ENCODE data around the gene STK40.

The STK40 gene

DNA sequence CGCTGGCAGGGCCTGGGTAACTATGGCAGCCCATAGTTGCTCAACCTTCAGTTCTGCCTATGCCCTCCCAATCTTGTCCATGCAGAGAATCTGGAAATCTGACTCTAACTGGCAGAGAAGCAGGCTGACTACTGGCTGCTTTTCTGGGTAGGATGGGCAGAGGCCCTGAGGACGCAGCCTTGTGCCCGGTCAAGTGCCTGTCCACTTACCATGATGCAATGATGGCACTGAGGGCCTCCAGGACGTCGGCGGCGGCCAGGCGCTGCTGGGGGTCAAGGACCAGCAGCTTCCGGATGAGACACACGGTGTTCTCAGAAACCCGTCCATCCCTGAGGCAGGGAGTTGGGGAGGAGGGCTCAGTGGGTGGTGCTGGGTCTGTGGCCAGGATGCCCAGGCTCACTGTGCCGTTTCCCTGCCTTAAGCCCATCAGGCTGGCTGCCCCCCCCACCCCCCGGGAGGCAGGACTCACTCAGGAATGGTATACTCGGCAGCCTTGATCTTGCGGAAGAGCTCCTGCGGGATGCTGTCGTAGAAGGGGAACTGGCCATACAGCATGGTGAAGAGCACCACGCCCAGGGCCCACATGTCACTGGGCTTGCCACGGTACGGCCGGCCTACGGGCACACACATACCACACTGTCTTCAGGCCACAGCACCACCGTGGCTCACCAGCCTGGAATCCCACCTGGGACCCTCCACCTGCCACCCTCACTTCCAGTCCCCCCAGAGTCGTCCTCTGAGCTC, 41.9 kb downstream of the STK40 start:
- no peaks in the 10 kb centered on the region for H3K9me3 ChIP-seq (ENCODE audit: control insufficient read depth, insufficient read depth, low read depth, low read length)
- H3K36me3 ChIP-seq (ENCODE audit: control insufficient read depth, insufficient read depth, low read length) = peaks cover 83% of the 10 kb centered on the region
- no peak overlapping the region for H3K27ac ChIP-seq (ENCODE audit: low read depth, low read length)
- no peaks in the 10 kb centered on the region for H3K4me1 ChIP-seq (ENCODE audit: control insufficient read depth, insufficient read depth, low read length)
- H3K4me3 ChIP-seq (ENCODE audit: low read depth, low read length) = no peak overlapping the region
- no peaks in the 10 kb centered on the region for H3K27me3 ChIP-seq (ENCODE audit: control insufficient read depth, insufficient read depth, low read length)
- H3K9ac ChIP-seq (ENCODE audit: low read length) = no peak overlapping the region

- Histone ChIP-seq H3K4me1 (ENCODE audit: control insufficient read depth, insufficient read depth, low read length) (no peaks in the 10 kb centered on the region), H3K9me3 (ENCODE audit: control insufficient read depth, insufficient read depth, low read depth, low read length) (no peaks in the 10 kb centered on the region), H3K9ac (ENCODE audit: low read length) (no peak overlapping the region), H3K36me3 (ENCODE audit: control insufficient read depth, insufficient read depth, low read length) (peaks cover 71% of the 10 kb centered on the region), H3K4me3 (ENCODE audit: low read depth, low read length) (no peak overlapping the region), H3K27me3 (ENCODE audit: control insufficient read depth, insufficient read depth, low read length) (no peaks in the 10 kb centered on the region), H3K27ac (ENCODE audit: low read depth, low read length) (no peak overlapping the region)
These were observed 43.1 kb downstream of the STK40 start for GRCh38 chr1:36342426-36343185.

GRCh38 chr1:36341626-36342320, 44.0 kb downstream of the STK40 start:
- H3K36me3 ChIP-seq (ENCODE audit: control insufficient read depth, insufficient read depth, low read length) = peaks cover 64% of the 10 kb centered on the region
- no peak overlapping the region for H3K9ac ChIP-seq (ENCODE audit: low read length)
- H3K27ac ChIP-seq (ENCODE audit: low read depth, low read length) = no peak overlapping the region
- H3K4me3 ChIP-seq (ENCODE audit: low read depth, low read length) = no peak overlapping the region
- H3K9me3 ChIP-seq (ENCODE audit: control insufficient read depth, insufficient read depth, low read depth, low read length) = no peaks in the 10 kb centered on the region
- H3K27me3 ChIP-seq (ENCODE audit: control insufficient read depth, insufficient read depth, low read length) = no peaks in the 10 kb centered on the region
- no peaks in the 10 kb centered on the region for H3K4me1 ChIP-seq (ENCODE audit: control insufficient read depth, insufficient read depth, low read length)

DNA sequence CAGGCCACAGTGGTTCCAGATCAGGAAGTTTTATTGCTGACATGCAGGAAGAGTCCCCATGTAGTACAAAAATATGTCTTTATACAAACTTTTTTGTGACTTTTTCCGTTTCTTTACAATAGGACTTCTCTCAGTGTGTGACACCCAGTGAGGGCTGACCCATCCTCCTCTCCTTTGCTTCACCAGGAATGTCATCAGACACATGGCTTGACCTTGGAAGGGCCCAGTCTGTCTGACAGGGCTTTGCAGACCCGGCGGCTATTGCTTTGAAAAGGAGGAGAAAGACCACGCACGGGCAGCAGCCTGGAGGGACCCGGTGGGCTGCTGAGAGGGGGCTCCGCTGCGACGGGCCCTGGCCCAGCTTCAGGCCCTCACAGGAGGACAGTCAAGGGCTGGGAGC, 46.1 kb downstream of the STK40 start:
- peaks cover 47% of the 10 kb centered on the region for H3K36me3 ChIP-seq (ENCODE audit: control insufficient read depth, insufficient read depth, low read length)
- no peak overlapping the region for H3K9ac ChIP-seq (ENCODE audit: low read length)
- H3K27ac ChIP-seq (ENCODE audit: low read depth, low read length) = no peak overlapping the region
- no peak overlapping the region for H3K4me3 ChIP-seq (ENCODE audit: low read depth, low read length)
- H3K4me1 ChIP-seq (ENCODE audit: control insufficient read depth, insufficient read depth, low read length) = no peaks in the 10 kb centered on the region
- H3K9me3 ChIP-seq (ENCODE audit: control insufficient read depth, insufficient read depth, low read depth, low read length) = no peaks in the 10 kb centered on the region
- no peaks in the 10 kb centered on the region for H3K27me3 ChIP-seq (ENCODE audit: control insufficient read depth, insufficient read depth, low read length)

GRCh38 chr1:36339215-36339614, 46.5 kb downstream of the STK40 start:
- no peak overlapping the region for H3K4me3 ChIP-seq (ENCODE audit: low read depth, low read length)
- no peaks in the 10 kb centered on the region for H3K27me3 ChIP-seq (ENCODE audit: control insufficient read depth, insufficient read depth, low read length)
- H3K9me3 ChIP-seq (ENCODE audit: control insufficient read depth, insufficient read depth, low read depth, low read length) = no peaks in the 10 kb centered on the region
- peaks cover 43% of the 10 kb centered on the region for H3K36me3 ChIP-seq (ENCODE audit: control insufficient read depth, insufficient read depth, low read length)
- H3K9ac ChIP-seq (ENCODE audit: low read length) = no peak overlapping the region
- H3K27ac ChIP-seq (ENCODE audit: low read depth, low read length) = no peak overlapping the region
- H3K4me1 ChIP-seq (ENCODE audit: control insufficient read depth, insufficient read depth, low read length) = no peaks in the 10 kb centered on the region

DNA sequence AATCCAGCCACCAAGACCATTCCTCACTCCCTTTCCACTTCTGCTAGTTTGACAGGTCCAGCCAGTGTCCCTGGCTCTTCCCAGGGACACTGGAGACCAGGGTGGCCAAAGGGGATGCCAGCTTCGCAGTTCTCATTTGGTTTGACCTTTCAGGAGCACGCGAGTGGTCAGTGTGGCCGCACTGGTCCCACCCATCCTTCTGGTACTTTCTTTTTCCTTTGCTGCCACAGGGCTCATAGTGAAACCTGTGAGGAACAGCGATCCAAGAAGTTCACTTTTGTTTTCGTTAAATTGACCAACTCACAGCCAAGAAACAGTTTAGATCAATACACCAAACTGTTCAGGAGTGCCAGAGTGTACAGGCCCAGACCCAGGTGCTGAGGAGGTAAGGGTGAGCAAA, 47.9 kb downstream of the STK40 start:
- no peak overlapping the region for H3K27ac ChIP-seq (ENCODE audit: low read depth, low read length)
- no peak overlapping the region for H3K9ac ChIP-seq (ENCODE audit: low read length)
- H3K9me3 ChIP-seq (ENCODE audit: control insufficient read depth, insufficient read depth, low read depth, low read length) = no peaks in the 10 kb centered on the region
- no peak overlapping the region for H3K4me3 ChIP-seq (ENCODE audit: low read depth, low read length)
- H3K4me1 ChIP-seq (ENCODE audit: control insufficient read depth, insufficient read depth, low read length) = no peaks in the 10 kb centered on the region
- H3K27me3 ChIP-seq (ENCODE audit: control insufficient read depth, insufficient read depth, low read length) = no peaks in the 10 kb centered on the region
- H3K36me3 ChIP-seq (ENCODE audit: control insufficient read depth, insufficient read depth, low read length) = peaks cover 30% of the 10 kb centered on the region

DNA sequence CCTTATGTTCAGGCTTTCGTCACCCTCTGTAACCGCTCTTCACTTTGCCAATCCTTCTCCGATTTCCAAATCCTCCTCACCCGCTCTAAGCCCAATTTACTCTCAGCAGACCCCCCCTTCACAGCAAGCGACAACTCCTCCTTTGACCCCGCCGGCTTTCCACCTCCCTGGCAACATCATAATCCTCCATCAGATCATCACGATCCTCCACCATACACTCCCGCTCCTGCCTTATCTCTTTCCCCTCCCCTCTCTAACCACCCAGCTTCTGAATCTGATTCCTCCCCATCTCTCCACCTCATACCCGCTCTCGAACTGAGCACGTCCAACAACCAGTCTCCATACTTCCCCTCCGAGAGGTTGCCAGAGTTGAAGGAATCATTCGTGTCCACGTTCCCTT, 54.8 kb downstream of the STK40 start:
- Histone ChIP-seq H3K4me3 (ENCODE audit: low read depth, low read length) (no peak overlapping the region), H3K27me3 (ENCODE audit: control insufficient read depth, insufficient read depth, low read length) (peaks cover 8% of the 10 kb centered on the region; the same call in 1 of the 2 replicates), H3K36me3 (ENCODE audit: control insufficient read depth, insufficient read depth, low read length) (no peaks in the 10 kb centered on the region), H3K9ac (ENCODE audit: low read length) (no peak overlapping the region), H3K4me1 (ENCODE audit: control insufficient read depth, insufficient read depth, low read length) (no peaks in the 10 kb centered on the region), H3K9me3 (ENCODE audit: control insufficient read depth, insufficient read depth, low read depth, low read length) (no peaks in the 10 kb centered on the region), H3K27ac (ENCODE audit: low read depth, low read length) (no peak overlapping the region)

DNA sequence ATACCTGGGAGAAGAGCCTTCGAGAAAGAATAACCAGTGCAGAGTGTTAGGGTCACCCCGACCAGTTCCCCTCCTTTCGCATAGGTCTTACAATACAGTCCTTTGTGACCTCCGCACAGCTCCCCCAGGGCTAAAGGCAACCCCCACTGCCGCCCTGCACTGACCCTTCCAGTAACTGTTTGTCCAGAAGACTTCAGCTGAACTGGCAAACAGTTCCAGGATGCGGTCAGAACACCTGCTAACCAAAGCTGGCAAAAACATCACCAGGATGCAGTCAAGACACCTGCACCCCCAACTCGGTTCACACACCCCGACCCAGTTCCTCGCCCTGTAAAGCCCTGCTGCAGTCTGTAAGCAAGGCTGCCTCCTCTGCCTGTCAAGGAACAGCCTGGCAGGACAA, 55.9 kb downstream of the STK40 start:
- Histone ChIP-seq H3K4me1 (ENCODE audit: control insufficient read depth, insufficient read depth, low read length) (no peaks in the 10 kb centered on the region), H3K27ac (ENCODE audit: low read depth, low read length) (no peak overlapping the region), H3K27me3 (ENCODE audit: control insufficient read depth, insufficient read depth, low read length) (peaks cover 8% of the 10 kb centered on the region; the same call in 1 of the 2 replicates), H3K9me3 (ENCODE audit: control insufficient read depth, insufficient read depth, low read depth, low read length) (no peaks in the 10 kb centered on the region), H3K36me3 (ENCODE audit: control insufficient read depth, insufficient read depth, low read length) (no peaks in the 10 kb centered on the region), H3K9ac (ENCODE audit: low read length) (no peak overlapping the region), H3K4me3 (ENCODE audit: low read depth, low read length) (no peak overlapping the region)

DNA sequence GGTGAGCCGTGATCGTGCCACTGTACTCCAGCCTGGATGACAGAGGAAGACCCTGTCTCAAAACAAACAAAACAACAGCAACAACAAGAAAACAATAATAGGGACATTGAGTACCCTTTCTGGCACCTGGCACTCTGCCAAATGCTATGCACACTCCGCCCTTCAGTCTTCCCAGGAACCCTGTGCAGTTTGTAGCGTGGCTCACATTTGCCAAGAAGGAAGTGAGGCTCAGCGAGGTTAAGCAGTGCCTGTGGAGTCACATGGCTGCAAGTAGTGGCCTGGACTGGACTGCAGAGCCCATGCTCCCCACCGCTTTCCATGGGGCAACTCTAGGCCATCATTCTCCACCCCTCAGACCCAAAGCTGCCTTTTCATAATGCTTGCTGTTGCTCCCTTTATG, 57.0 kb downstream of the STK40 start:
- no peaks in the 10 kb centered on the region for H3K36me3 ChIP-seq (ENCODE audit: control insufficient read depth, insufficient read depth, low read length)
- peaks cover 11% of the 10 kb centered on the region for H3K4me1 ChIP-seq (ENCODE audit: control insufficient read depth, insufficient read depth, low read length)
- no peak overlapping the region for H3K9ac ChIP-seq (ENCODE audit: low read length)
- no peak overlapping the region for H3K4me3 ChIP-seq (ENCODE audit: low read depth, low read length)
- H3K9me3 ChIP-seq (ENCODE audit: control insufficient read depth, insufficient read depth, low read depth, low read length) = no peaks in the 10 kb centered on the region
- H3K27me3 ChIP-seq (ENCODE audit: control insufficient read depth, insufficient read depth, low read length) = peaks cover 16% of the 10 kb centered on the region
- H3K27ac ChIP-seq (ENCODE audit: low read depth, low read length) = no peak overlapping the region

- H3K4me1 ChIP-seq (ENCODE audit: control insufficient read depth, insufficient read depth, low read length) = peaks cover 11% of the 10 kb centered on the region
- H3K4me3 ChIP-seq (ENCODE audit: low read depth, low read length) = no peak overlapping the region
- H3K9me3 ChIP-seq (ENCODE audit: control insufficient read depth, insufficient read depth, low read depth, low read length) = no peaks in the 10 kb centered on the region
- no peak overlapping the region for H3K27ac ChIP-seq (ENCODE audit: low read depth, low read length)
- H3K27me3 ChIP-seq (ENCODE audit: control insufficient read depth, insufficient read depth, low read length) = peaks cover 17% of the 10 kb centered on the region
- H3K36me3 ChIP-seq (ENCODE audit: control insufficient read depth, insufficient read depth, low read length) = no peaks in the 10 kb centered on the region
- no peak overlapping the region for H3K9ac ChIP-seq (ENCODE audit: low read length)
These were observed 57.6 kb downstream of the STK40 start for GRCh38 chr1:36328088-36328480.

Data from HUES6 (cell line).